GM19099 (cell line): Measurements from ENCODE around the gene TBCD.

Experiments used
- POLR2A ChIP-seq: IDR thresholded peaks from 3 replicates; pipeline ENCODE4 v1.6.1; 2011; ENCODE audit warnings: low read depth; ENCODE audit not compliant: insufficient read length; ENCODE audit errors: extremely low read depth

Gene TBCD

DNA sequence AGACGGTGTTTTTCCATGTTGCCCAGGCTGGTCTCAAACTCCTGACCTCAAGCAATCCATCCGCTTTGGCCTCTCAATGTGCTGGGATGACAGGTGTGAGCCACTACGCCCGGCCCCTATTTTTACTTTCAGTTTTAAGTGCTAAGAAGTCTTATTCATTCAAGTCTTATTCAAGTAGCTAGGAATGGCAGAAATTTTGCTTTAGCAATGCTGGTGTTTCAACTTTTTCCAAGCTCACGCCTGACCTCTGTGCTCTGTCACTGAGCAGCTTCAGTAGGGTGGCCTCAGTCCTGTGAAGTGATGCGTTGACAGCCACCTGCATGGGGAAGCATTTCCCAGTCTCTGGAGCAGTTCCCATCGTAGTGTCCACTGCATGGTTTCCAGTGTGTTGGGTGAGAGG, 75.1 kb downstream of the TBCD start:
- TF ChIP-seq POLR2A: no peak

DNA sequence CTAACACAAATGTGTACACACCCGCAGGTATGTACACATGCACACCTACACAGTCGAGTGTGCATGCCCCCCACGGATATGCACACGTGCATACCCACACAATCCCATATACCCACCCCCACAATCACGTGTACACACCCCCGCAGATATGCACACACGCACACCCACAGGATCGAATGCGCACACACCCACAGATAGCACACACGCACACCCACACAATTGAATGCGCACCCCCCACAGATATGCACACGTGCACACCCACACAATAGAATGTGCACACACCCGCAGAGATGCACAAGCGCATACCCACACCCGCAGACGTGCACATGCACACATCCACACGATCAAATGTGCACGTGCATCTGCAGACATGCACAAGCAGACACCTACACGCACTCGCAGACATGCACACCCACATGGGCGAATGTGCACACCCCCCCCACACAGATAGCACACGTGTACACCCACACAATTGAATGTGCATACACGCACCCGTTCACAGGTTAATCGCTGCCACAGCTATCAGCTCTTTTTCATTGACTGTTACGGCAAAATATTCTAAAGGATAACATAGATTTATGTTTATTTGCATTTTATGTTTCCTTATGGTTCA, 77.1 kb downstream of the TBCD start:
- TF ChIP-seq POLR2A: no peak

DNA sequence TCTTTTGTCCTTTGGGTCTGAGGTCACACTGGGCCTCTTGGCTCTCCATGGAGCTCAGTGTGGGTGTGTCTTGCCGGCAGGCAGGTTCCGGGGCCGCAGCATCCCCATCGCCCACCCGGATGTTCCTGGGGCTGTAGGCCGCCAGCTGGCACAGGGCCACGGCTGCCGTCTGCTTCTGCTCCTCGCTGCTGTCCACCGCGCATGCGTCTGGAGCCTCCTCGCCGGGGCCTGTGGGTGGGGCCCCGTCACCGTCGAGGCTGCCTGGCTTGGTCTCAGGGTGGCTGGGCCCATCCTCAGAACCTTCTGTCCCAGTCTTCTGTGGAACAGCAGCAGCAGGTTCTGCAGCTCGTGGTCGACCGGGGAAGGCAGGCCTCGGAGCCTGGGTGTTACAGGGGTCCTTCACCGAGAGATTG, 78.4 kb downstream of the TBCD start:
- no peak for TF ChIP-seq POLR2A

DNA sequence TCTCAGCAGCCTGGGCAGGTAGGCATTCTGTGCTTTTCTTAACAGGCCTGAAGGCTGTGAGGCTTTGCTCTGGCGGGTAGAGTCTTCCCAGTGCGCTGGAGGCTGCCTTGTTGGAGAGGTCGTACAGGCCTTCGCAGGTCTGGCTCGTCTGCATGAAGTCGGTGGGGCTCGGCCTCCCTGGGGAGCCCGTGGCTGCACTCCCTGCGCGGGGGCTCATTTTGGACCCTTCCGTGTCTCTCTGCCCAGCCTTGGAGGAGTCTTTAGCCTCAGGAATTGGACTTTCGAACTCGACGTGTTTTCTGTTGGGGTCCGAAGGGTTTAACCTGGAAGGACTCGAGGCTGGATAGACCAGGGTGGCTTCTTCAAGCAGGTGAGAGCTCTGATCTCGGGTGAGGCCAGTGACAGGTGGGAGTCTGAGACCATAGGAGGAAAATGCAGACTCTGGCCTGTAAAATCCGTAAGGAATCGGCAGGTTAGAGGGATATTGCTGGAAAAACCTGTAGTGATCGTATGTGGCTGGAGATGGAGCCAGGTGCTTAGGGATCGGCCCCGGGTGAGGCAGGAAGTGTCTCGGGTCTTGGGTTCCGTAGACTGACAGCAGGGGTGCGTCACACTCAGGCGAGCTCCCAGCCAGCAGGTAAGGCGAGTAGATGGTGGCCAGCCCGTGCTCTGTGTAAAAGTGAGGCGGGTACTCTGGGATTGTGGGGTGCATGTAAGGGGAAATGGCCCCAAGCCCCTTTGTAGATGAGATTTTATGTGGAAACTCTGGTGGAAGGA, 79.4 kb downstream of the TBCD start:
- no peak for TF ChIP-seq POLR2A

DNA sequence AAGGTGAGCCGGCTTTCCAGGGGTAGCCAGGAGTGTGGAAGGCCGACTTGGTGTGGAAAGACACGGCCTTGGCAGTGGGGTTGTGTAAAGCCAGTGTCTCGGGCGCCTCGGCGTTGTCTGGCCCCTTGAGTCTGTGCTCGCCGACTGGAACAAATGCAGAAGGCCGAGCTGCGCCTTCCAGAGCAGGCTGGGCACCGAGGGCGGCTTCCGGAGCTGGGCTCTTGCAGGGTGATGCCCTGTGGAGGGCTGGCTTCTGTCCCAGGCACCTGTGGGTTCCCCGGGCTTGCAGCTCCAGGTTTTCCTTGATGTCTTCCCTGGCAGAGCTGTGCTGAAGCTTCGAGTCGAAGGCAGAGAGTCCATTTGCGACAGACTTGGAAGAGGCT, 79.9 kb downstream of the TBCD start:
- no peak for TF ChIP-seq POLR2A

DNA sequence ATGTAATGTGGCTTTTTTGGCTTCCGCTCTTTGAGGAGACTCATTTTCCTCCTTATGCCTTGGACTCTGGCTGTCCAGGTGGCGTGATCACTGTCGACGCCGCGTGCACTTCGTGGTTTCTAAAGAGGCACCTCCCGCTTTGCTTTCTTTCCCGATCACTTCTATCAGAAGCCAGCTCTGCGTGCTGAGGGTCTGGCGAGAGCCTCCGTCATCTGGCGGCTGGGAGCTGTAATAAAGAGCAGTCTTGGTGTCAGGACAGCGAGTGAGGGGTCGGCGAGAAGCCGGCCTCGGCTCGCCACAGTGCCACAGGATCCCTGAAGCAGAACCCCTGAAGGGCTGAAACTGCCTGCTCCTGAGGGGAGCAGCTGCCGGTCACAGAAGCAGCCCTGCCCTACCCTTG, 80.5 kb downstream of the TBCD start:
- TF ChIP-seq POLR2A: no peak

DNA sequence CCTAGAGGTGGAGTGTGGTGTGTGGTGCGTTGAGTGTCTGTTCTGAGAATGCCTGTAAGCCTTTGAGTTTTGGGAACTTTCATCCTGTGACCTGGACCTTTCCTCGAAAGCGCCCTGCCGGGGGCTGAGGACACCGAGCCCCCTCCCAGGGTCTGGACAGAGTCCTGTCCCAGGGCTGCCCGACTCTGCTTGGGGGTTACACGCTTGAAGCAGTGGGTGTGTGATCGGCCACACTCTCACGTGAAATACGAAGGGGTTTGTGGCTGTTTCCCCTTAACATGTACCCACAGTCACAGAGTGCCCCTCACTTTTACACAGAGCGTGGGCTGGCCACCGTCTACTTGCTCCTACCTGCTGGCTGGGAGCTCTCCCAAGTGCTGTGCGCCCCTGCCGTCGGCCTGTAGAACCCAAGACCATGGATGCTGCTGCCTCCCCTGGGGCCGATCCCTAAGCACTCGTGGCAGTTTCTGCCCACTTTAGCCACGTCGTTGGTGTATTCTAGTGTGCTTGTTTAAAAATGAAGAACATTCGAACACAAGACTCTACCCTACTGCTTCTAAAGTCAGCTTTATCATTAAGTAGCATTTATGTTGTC, 81.1 kb downstream of the TBCD start:
- TF ChIP-seq POLR2A: no peak

DNA sequence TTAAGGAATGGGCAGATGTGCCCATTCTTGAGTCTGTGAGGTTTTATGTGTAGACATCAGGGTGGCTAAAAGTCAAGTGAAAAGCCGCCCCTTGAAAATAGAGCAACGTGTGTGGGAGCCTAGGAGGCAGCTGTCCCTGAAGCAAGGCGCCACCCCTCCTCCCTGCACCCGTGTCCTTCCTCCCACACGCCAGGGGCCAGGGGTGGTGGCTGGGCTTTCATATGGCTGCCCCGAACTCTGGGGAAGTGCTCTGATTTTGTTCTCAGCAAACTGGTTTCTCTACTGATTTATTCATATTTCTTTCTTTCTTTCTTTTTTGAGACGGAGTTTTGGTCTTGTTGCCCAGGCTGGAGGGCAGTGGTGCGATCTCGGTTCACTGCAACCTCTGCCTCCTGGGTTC, 83.3 kb downstream of the TBCD start:
- no peak for TF ChIP-seq POLR2A

DNA sequence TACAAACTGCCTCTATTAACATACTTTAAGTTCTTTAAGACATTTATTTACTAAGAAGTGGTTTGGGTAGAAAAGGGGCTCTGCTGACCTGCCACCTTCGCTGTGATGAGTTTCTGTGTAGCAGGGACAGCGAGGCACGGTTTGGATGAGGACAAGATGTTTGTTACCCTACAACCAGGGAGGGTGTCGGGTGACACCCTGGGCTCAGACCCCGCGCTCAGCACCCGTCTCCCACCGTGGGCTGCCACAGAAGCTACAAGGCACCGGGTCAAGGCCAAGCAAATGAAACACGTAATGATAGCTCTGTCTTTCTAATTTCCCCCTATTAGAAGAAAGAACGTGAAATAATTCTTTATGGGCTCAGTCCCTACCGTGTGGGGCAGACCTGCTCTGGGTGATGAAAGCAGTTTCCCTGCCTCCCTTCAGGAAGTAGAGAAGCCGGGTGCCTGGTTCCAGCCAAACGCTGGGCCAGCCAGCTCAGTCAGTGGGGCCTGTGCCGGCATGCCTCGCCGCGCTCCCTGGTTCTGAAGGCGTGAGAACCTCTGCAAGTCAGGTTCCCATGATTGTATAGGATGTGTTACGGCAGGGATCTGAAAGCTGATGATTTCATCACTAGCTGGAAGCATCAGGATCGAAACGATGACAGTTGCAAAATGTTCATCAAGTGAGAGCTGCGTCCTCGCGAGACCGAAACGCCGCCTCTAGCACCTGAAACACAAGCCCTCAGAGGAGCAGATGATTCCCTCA, 84.1 kb downstream of the TBCD start:
- no peak for TF ChIP-seq POLR2A

DNA sequence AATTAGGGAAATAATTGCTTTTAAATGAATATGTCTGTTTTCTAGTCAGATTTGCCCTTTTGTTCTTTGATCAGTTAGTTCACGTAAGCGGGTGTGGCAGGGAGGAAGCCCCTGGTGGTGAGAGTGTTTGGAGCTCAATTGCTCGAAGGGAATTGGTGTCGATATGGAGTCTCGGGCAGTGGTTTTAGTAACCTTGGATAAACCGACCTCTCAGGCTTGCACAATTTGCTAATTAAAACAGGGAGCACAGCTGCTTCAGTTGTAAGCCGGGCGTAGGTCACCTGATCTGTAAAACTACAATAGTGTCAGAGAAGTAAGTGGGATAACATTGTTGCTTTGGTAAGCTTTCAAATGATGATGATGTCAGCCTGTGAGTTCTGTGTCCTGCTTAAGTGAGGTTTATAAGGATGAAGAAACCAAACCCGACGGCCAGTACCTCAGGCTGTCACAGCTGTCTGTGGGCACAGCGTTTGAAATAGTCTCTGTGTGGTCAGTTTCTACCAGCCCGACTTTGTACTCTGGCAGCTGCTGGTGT, 85.0 kb downstream of the TBCD start:
- no peak for TF ChIP-seq POLR2A

DNA sequence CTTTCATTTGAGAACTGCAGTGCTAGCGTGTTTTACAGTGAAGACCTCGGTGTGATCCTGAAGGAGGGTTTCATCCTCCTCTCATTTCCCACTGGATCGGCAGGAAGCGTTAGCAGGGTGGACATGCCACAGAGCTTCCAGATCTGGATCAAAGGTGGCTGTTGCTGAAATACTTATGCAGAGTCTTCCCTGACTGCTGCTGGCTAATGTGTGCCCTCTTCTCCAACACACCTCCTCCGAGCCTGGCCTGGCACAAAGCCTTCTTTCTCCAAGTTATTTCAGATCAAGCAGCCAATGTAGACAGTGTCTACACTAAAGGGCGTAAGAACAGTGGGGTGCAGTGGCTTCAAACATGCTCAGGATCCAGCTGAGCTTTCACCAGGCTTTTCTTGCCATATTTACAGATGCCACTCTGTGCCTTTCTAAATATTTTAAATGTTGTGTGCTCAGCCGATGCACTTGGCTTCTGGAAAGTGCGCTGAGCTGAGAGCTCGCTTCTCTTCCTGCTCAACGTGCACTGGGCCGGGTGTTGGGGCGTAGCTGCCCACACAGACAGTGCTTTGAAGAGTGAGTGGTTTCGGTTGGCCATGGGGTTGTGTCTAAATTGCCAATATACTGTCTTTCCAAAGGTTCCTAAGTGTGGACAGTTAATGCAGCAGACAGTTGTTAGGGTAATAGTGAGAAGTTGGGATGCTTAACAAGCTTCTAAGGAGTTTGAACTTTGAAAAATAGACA, 85.9 kb downstream of the TBCD start:
- TF ChIP-seq POLR2A: no peak

DNA sequence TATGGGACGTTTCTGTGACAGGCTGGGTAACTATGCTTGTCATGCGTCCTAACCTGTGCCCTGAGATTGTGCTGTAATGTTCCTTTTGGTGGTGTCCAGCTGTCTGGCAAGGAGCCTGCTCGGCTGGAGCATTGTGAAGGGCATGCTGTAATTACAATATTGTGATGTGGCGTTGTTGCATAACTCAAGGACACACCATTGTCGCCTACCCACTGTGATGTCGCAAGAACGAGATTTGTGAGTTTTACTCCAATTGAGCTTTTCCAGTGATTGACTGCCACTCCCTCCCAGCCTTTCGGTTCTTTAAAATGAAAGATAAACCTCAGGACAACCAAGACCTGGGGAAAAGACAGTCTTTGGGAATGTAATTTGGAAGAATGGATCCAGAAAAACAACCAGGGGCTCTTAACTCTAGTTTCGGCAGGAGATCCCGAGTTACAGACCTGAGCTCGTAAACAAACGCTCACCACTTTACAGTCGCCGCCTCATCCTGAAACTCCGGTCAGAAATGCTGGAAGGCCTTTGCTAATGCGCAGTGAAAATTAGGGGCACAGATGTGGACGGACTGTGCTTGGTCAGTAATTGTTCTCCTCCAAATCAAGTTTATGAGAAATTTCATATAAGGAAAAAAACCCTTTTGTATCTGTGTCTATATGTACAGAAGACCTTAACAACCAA, 86.7 kb downstream of the TBCD start:
- no peak for TF ChIP-seq POLR2A

DNA sequence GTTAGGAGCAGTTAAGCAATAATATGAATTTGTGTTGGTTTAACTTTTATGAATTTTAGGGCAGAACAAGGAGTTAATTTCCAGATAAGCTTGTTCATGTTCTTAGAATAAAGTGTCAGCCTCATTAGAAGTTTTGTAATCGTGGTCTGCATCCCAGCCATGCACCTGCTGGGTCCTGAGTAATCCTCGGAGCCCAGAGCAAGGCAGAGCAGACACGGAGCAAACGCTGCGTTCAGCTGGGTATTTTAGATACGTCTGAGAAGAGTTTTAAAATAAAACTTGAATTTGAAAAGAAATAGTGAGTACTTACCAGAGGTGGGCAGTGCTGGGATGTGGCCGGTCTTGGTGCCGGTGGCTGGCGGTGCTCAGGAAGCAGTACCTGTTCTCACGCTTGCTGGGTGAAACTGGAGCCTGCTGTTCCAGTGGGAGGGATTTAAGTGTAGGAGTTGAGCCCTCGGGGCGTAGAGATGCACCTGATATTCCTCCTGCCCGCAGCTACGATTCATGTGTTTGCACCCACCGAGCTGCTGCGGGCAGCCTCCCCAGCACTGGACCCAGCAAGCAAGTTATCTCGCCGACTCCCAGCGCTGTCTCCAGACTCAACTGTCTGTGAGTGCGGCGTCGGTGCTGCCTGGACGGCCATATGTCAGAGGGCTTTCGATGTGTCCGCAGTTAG, 87.9 kb downstream of the TBCD start, which contains the start of gene ZNF750:
TSS of gene ZNF750 (minus strand) at position 406 of the 676 bp plus-strand sequence. CDS start 7,568 bp downstream, outside the sequence.
- TF ChIP-seq POLR2A: no peak
